ENCODE measurements around the gene PHETA1.

The PHETA1 gene

DNA sequence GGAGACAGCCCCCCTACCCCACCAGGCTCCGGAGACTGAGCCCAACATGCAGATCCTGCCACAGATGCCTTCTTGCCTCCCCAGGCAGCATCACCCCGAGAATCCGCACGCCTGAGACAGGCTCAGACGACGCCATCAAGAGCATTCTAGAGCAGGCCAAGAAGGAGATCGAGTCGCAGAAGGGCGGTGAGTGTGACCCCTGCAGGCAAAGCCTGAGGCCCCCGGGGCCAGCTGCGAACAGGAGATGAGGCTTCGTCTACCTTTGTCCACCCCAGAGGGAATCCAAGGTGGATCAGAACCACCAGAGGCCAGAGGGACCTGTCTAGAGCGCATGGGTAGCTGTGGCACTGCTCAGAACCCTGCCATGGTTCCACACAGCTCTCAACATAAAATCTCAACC is 56.9 kb downstream of the PHETA1 start:
- TF ChIP-seq, protein P1, sequence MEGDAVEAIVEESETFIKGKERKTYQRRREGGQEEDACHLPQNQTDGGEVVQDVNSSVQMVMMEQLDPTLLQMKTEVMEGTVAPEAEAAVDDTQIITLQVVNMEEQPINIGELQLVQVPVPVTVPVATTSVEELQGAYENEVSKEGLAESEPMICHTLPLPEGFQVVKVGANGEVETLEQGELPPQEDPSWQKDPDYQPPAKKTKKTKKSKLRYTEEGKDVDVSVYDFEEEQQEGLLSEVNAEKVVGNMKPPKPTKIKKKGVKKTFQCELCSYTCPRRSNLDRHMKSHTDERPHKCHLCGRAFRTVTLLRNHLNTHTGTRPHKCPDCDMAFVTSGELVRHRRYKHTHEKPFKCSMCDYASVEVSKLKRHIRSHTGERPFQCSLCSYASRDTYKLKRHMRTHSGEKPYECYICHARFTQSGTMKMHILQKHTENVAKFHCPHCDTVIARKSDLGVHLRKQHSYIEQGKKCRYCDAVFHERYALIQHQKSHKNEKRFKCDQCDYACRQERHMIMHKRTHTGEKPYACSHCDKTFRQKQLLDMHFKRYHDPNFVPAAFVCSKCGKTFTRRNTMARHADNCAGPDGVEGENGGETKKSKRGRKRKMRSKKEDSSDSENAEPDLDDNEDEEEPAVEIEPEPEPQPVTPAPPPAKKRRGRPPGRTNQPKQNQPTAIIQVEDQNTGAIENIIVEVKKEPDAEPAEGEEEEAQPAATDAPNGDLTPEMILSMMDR (IDR thresholded peaks at IDR 0.05), result no peak

DNA sequence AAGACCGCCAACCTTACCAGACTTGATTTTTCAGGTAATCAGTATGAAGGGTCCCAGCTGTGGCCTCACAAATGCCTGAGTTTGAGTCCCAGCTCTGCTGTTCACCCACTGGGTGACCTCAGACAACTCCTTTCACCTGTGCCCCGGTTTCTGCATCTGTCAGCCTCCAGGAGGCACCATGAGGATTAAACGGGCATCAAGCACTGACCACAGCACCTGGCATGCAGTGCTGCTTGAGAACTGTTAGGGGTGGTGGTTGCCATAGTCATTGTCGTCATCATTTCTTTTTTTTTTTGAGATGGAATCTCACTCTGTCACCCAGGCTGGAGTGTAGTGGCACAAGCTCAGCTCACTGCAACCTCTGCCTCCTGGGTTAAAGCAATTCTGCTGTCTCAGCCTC is 57.9 kb downstream of the PHETA1 start:
- TF ChIP-seq, protein P1 (IDR thresholded peaks at IDR 0.05), result no peak
